Measurements from ENCODE around the gene LRIT3.
"Not testable (repeated sequence)": the region's sequence is repeated elsewhere in the genome, so short reads cannot be mapped to it uniquely, and the experiment has no call there.

Gene LRIT3

DNA sequence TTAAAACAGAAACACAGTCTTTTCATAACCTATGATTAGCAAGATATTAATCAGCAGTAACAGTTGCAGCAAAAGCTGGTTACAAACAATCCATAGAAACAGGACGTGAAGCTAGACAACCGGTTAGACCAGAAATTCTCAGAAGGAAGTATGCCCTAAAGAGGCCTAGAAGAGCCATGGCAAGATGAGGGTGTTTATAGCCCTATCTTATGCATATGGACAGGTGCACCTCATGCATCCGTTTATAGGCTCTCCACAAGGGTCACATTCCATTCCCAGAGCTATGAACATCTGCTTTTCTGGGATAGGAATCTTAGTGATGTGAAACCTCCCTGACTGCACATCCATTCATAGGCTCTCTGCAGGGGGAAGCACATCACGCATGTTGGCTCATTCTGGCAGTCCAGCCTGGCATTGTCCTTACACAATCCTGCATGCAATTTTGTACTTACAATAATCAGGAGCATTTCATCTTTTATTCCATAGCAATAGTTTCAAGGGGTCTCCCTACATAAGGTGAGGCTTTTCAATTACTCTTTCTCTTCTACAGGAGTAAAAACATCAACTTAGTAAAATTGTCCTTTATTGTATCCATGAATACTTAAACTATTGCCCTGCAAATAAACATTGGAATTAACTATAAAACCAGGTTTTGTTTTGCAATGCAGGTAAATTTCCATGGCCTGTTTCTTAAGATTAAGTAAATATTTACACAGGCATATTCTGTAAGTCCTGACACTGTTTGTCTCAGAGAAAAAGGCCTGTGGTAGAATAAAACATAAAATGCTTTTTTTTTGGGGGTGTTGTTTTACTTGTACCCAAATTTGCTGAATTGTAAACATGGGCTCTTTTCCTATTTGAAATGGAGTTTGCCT is 11.8 kb downstream of the LRIT3 start:
- not testable (repeated sequence) for DNase-seq

GRCh38 chr4:109861271-109861670 is 13.4 kb downstream of the LRIT3 start:
- DNase-seq = no peak

DNA sequence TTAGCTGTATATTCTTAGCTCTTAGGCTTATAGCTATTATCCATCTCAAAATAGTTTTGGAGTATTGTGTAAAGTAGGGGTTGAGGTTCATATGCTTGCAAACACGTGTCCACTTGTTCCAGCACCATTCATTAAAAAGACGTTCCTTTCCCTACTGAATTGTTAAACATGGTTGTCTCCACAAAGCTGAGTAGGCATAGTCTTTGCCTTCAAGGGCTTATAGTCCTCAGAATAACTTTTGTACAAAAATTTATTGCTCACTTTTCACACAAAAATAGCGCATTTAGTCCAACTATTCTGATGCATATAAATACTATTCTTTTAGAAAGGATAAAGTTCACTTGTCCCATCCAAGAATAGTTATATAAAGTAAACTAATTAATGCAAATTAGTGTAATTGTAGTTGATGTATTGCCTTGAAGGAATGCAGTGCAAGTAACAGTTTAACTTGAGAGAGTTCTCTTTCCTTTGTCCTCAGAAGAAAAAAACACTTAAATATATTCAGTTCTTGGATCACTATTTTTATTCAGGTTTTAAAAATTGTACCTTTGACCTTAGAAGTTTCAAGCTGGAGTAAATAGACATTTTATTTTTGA is 14.1 kb downstream of the LRIT3 start:
- DNase-seq = no peak

DNA sequence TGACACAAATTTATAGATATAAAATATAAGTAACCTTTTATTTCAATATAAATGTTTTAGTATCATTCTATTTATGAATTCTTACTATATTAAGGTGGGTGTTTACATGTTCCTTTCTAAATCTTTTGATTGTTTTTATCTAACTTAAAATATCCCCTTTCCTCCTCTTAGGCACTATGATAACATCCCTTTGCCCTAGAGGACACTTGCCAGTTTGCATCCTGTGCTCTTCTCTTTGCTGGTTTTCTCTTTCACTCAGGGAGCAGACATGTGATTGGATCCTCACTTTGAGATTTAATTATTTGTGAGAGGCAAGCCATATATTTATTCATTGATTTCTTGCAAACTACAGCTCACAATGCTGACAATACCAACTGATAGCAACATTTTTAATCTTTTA is 16.2 kb downstream of the LRIT3 start:
- no peak for DNase-seq

DNA sequence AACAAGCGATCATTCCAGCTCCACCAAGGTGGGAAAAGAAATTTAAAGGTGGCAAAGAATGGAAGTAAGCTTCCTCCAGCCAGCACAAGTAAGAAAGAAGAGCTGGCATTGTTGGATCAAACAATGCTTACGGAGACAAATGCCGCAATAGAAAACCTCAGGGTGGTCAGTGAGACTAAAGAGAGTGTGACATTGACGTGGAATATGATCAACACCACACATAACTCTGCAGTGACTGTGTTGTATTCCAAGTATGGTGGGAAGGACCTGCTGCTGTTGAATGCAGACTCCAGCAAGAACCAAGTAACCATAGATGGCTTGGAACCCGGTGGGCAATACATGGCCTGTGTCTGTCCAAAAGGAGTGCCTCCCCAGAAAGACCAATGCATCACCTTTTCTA is 22.2 kb downstream of the LRIT3 start:
- DNase-seq = no peak

DNA sequence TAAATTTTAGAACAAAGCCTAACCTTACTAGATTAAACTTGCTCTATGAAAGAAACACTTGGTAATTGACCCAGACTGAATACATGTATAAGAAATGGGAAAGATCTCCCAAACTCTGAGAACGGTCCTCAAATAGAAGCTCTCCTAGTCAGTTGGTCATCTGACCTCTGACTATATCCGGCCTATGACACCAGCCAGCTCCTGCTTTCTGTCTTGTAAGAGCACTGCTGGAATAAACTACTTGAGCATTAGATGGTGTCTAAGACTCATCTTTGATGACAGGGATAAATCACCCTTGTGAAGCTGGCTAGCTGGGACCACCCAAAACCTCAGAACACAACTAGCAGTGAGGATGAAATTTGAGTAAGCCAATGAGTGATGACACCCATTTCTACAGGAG is 24.2 kb downstream of the LRIT3 start:
- no peak for DNase-seq

GRCh38 chr4:109872950-109873656 is 25.2 kb downstream of the LRIT3 start:
- no peak for DNase-seq

GRCh38 chr4:109873791-109874514 is 26.0 kb downstream of the LRIT3 start:
- DNase-seq = no peak

DNA sequence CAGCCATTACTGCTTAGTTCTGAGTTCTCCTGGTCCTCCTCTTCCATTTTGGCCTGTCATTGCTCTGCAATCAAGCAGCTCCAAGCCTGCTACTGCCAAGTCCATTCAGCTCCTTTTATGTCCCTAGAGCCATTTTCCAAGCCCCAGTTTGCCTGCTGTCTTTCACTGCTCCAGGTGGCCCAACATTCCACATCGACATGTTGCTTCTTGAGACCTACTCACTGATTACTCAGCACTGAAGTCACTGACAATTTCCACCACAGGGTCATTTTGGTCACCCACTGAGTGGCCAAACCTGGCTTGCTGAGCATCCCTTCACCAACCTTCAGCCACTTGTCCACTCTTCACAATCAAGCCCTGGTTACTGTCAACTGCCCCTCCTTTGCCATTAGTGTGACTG is 27.2 kb downstream of the LRIT3 start:
- DNase-seq = no peak

GRCh38 chr4:109875553-109875952 is 27.6 kb downstream of the LRIT3 start:
- DNase-seq = not testable (repeated sequence)

DNA sequence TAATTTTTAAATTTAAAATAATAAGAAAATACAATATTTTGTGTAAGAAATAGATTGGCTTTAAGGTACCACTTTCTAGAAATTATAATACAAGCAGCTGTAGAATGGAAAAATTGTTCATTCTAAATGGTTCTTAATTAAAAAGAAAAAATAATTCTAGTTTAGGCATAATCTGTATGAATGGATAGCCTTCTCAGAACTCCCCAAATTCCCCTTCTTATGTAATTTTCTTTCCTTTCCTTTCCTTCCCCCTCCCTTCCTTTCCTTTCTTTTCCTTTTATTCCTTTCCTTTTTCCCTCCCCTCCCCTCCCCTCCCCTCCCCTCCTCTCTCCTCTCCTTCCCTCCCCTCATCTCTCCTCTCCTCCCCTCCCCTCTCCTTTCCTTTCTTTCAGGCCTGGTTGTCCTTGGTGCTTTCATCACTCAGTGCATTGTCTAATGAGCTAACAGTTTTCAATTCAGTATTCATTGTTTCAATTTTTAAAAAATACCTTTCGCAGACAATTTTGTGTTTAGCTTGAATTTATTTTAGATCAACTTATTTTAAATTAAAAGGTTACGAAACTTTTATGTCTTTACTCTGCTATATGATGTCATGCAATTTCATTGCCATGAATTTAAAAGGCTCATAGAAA is 28.8 kb downstream of the LRIT3 start:
- no peak for DNase-seq

DNA sequence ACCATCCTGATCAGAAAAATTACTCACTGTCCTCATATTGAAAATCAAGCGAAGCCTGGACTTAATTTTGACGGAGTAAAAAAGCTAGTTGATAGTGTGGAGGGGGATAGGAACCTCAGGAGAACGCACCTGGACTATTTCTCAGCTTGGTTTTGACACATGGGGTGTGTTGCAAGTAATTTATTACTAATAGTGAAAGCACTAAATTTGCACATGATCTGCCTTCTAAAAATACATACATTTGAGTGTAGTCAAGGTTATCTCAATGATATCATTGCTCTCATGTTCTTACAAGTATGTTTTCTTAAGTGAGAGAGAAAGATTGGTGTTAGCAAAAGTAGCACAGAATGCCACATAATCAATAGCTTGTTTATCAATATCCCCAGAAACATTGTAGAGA is 29.5 kb downstream of the LRIT3 start:
- DNase-seq = no peak

GRCh38 chr4:109878355-109878754 is 30.4 kb downstream of the LRIT3 start:
- no peak for DNase-seq

DNA sequence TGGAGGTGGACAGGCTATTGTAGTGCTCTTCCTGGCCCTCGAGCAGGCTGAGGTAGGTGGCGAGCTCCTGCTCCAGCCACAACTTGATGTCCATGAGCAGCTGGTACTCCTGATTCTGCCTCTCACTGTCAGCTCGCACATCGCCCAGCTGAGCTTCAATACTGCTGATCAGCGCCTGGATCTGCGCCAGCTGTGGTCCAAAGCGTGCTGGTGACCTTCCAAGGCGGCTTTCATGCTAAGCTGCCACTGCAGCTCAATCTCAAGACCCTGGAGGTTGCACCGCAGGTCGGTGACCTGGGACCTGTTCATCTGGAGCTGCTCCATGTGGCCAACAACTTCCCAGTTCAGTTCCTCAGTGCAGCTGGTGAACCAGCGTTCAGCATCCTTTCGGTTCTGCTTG is 31.2 kb downstream of the LRIT3 start:
- no peak for DNase-seq

GRCh38 chr4:109879636-109880314 is 31.9 kb downstream of the LRIT3 start:
- no peak for DNase-seq

- no peak for DNase-seq
Observed at GRCh38 chr4:109886303-109886702, 38.4 kb downstream of the LRIT3 start.

DNA sequence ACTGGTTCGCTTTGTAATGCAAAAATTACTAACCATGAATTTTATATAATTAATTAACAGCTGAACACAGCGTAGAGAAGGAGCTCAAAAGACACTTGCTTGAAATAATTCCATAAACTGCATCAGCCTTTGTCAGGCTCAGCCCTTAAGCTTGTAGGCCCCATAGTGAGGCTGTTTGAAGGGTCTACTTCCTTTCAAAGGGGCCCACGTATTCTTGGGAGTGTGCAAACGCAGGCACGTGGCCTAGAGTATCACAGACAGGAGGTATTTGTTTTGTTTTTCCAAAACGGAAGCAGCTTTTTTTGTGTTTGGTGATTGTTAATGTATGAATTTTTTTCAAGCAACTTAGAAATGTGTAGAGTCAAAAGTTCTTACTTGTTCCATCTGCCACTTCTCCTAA is 39.2 kb downstream of the LRIT3 start:
- no peak for DNase-seq

- no peak for DNase-seq
Observed at GRCh38 chr4:109890076-109890475, 42.2 kb downstream of the LRIT3 start.

GRCh38 chr4:109902559-109903251 is 54.8 kb downstream of the LRIT3 start:
- DNase-seq = no peak

GRCh38 chr4:109908731-109909130 is 60.8 kb downstream of the LRIT3 start:
- no peak for DNase-seq

GRCh38 chr4:109910256-109910655 is 62.3 kb downstream of the LRIT3 start:
- no peak for DNase-seq
